NOMO-1 treated with dmso at 0.1 percent for 144 hours (cell line): Measurements from ENCODE around the gene RASSF4.

Experiments
- DNase-seq: peaks from one replicate; lab custom pipeline; 2025; ENCODE audit not compliant: unreplicated experiment; lab: John Stamatoyannopoulos, UW

Gene RASSF4

DNA sequence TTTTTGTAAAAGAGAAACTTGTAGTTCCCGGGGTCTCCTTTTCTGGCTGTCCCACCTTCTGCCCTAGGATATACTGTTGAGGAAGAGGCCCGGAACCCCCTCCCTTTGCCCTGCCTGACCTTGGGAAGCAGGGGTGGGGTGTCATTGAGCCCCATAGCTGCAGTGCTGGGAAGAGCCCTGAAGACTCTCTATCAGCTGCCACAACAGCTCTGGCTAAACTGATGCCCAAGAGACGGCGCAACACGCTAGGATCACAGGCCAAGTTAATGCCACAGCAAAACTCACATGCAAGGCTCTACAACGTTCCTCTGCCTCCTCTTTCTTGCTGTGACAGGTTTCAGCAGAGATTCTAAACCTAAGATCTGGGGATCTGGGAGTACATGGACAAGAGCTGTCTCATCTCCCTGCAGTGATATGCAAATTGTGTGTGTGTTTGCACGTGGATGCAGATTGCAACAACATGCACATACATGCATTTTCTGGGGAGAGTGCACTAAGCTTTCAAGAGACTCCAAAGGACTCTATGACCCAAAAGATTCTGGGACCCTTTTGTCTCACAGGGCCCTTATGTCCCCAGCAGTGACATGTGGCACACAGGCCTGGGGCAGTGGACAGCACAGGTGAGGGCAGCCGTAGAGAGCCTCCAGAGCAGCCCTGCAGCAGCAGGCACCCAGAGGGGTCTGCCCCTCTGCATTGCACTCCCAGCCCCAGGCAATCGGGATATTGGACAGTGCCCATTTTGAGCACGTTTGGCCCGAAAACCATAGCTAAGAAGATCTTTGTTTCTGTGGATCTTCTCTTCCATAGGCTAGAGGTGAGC, 2.5 kb downstream of the RASSF4 start:
- DNase-seq, result no peak

DNA sequence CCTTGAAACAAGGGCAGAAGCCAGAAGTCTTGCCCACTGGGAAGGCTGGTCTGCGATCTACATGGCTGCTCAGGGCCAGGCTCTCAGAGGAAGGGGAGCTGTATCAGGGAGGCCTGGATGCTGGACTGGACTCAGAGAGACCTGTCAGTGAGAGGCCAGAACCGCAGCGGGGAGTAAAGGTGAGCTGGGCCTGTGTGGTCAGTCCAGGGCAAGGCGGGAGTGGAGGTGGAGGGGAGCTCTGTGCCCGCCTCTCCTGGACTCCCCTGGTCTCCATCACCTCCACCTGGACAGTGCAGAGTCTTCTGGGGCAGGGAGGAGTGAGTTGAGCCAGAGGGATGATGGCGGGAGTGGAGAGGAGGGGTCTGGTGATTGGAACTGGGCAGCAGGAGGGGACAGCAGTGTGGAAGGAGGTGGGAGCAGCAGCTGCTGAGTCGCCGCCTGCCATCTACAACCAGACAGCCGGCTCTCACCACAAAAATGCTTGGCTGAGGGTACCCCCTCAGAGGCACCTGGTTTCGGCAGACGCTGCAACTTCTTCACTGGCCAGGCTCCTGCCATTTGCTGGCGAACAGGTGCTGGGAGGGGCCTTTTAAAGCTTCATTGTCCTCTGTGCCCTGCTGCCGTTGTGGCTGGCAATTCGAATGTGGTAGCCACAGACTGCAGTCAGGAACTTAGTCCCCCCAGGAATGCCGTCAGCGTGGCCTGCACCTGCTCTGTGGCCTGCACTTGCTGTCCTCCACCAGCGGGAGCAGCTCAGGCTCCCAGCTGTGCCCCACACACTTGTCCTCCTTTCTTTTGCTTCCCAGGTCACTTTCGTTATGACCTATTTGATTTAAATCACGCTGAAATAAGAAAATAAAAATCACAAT, 3.5 kb downstream of the RASSF4 start:
- DNase-seq, result no peak

DNA sequence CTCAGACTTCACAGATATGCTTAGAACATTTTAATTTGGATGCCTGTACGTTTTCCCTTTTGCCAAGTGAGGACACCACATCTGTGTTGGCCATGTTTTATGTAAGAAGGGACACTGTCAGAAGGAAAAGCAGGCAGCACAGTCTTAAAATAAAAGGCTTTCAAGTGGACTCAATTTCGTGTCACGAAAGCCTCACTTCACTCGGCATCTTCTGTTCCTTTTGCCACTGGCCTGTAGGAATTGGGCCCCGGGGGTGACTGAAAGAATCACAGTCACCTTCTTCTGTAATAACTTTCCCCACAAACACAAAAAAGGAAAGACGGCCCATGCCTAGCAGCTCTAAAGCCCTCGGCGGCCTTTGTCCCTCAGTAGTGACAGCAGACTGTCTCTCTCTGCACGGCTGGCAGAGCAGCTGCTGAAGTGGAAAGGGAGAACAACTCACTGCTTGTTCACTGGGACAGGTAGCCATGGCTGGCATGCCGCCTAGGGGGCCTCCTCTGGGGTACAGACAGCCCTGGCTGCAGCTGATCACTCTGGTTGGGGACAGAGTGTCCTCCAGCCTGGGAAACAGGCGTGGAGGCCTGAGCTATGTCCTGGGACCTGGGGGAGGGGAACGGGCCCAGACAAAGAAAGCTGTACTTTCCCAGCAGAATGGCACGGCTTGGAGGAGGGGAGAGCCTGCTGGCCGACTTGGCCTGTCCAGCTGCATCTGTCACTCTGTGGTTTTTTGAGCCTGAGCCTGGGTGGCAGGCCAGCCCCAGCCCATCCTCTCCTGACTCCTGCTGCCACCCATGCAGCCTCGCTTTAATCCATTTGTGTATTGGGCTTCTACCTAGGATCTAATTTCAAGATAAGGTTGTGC, 4.4 kb downstream of the RASSF4 start:
- no peak for DNase-seq

DNA sequence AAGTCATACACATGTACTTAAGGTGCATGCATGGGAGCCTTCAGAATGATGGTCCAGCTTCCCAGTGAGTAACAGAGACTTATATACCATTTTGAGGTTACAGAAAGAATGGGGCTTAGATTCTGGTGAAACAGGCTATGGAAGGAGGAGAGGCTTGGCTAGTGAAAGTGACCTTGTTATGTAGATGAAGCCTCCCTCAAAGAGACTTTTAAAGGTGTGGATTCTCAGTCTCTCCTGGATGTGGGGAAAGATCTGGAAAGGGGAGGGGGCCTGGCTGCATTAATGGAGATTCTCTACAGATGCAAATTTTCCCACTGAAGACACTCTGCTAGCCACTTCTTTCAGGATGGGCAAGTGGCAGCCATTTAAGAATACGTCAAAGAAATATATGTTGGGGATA, 5.5 kb downstream of the RASSF4 start:
- DNase-seq, result no peak

DNA sequence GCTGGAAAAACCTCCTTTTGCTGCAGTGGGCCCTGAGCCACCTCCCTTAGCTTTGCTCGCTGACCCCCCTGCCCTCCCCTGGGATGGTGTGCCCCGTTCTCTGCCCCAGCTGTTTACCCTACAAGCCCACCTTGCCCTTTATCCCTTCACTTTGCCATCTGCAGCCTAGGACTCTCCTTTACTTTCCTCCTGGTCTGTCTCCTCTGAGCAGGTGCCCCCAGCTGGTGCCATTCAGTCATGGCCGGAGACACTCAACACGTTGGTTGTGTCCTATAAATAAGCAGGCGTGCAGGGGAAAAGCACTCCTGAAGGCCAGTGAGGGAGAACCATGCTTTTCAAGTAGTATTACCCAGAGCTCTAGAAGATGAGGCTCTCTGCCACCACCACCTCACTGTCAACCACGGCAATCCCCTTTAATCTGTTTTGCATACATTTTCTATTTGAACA, 6.1 kb downstream of the RASSF4 start:
- DNase-seq, result no peak

DNA sequence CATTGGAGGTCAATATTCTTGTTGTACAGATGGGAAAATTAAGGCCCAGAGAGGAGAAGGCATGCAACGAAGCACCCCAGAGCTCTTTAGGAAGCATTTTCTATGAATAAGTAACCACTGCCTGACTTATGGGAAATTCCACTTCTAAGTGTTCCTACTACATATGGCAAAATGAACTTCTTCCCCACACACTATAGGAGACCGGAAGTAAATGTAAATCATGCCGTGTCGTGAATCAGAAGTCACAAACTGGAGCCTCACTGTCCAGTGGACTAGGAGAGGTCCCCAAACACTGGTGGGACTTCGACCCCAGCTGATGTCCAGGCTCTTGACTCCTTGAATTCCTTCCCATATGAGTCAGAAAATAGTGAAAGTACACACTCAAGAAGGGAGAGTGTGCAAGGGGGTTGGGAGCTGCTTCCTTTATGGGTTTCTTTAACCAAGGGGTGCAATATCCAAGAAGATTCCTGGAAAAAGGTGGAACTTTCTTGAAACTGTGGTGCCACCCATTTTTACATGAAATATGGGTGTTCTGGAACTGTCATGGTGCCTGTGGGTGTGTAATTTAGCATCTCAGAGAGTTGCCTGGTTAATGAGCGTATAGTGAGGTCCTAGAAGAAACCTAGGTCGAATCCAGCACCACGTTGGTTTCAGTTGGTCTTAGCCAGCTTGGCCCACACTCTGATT, 6.7 kb downstream of the RASSF4 start:
- DNase-seq, result no peak

DNA sequence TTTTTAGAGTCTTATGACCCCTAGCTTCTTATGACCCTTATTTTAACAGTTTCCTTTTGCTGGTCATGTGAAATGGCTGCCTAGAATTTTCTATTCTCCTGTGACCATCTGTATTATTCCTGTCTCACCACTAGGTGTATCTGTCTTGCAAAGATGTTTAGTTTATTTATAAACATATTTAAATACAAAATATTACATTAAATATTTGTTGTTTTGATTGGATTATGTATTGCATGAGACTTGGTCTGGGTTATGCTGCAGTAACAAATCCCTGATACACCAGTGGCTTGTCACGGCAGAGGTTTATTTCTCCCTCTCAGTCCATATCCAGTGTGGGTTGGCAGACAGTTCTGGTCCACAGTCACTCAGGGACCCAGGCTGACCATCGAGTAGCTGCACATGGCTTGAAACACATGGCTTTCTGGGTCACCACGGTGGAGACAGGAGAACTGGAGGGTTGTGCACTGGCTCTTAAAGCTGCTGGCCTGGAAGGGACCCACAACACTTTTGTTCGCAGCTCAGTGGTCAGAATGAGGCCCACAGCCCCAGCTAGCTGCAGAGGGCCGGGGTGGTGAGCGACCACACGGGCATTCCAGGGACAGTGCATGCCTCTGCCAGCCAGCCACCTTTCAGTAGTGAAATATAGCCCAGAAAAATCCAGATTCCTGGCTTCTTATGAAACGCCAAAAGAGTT, 7.4 kb downstream of the RASSF4 start:
- no peak for DNase-seq

DNA sequence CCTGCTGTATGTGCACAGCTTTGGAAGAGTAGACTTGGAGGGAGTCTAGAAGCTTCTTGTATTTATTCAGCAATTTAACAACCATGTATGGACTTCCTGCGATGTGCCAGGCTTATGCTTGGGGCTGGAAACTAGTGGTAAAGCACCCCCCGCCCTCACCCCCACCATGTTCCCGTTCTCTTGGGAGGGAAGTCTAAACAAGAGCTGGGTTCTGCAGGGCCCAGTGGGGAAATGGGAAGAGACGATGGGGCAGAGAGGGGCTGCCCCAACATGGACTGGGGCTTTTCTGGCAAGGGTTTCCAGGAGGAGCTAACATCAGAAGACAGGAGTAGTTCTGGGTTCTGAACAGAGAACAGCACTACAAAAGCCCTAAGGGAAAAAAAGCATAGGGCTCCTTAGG, 8.0 kb downstream of the RASSF4 start:
- DNase-seq, result no peak

DNA sequence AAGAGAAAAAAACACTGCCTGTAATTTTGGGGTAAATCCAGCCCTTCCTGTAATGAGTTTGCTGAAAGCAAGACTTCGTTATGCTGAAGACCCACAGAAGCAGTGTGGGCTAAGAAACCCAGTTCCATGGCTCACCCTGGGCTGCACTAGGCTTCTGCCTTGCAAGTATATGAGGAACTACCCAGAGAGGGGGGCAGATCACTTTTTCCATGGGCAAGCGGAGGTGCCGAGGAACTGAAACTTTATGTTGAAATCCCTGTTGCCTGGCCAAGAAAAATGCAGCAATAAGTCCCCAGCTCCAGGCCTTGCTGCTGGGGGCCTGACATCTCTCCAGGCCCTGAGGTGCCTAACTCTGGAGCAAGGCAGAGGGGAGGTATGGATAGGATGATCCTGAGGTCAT, 8.5 kb downstream of the RASSF4 start:
- DNase-seq, result peak; percentile 97

DNA sequence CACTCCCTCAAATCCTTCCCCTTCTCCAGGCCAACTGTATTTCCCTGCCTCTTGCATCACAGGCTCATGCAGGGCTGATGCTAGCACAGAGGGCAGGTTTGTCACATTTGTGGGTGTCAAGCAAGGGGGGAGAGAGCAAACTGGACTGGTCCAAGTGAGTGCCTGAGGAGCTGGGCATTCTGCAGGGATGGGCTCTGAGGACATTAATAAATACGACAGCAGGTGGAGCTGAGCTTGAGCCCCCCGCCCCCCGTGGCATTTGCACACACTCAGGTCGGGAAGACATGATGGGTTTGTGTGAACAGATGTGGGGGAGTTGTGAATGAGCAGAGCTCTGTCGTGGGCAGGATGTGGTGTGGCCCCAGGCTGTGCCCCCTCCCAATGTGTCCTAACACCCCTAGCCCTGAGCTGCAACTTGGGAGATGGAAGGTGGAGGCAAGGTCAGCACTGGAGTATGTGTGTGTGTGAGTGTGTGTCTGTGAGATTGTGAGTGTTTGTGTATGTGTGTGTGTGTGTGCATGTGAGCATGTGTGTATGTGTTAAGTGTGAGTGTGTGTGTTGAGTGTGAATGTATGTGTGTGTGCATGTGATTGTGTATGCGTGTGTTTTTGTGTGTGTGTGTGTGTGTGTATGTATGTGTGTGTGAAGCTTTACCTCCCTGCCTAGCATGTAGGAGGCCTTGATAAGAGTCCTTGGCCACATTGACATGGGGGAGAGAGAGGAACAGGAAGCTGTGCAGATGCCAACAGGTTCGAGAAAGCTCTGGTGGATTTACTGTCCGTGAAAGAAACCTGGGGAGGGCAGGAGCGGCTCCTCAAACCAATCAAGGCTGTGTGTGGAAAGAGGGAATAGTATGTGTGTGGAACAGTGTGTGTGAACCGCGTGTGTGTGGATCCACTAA, 9.1 kb downstream of the RASSF4 start:
- DNase-seq, result no peak

DNA sequence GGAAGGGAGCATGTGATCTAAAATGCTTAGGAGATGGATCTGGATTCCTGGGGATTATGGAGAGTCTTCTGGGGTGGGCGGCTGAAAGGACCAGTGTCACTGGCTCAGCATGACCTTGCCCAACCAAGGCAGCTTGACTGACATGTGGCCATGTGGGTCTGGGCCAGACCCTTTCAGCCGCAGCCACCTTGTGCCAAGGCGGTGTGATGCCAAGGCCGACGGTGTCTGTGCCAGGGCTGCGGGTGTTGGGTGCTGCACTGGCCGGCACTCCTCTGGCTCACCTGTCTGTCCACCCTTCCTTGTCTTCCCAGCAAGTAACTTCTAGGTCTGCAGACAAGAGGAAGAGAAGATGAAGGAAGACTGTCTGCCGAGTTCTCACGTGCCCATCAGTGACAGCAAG, 10.3 kb downstream of the RASSF4 start:
- DNase-seq, result no peak

DNA sequence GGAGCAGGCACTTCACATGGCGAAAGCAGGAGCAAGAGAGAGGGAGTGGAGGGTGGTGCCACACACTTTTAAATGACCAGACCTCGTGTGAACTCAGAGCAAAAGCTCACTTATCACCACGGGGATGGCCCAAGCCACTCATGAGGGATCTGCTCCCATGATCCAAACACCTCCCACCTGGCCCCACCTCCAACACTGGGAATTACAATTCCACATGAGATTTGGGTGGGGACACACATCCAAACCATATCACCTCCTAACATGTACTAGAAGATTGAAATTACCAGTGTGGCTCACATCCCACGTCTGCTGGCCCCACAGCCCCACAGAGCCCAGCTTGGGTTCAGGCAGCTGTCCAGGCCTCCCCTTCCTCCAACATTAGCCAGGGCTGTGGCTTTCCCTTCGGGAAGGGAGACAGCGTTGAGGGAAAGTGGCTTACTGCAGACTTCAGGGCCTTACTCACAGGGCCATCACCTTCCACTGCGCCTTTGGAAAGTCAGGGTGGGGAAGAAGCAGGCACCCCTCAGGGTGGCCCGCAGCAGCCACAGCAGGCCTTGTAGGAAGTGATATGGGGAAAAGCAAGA, 11.3 kb downstream of the RASSF4 start:
- DNase-seq, result no peak

DNA sequence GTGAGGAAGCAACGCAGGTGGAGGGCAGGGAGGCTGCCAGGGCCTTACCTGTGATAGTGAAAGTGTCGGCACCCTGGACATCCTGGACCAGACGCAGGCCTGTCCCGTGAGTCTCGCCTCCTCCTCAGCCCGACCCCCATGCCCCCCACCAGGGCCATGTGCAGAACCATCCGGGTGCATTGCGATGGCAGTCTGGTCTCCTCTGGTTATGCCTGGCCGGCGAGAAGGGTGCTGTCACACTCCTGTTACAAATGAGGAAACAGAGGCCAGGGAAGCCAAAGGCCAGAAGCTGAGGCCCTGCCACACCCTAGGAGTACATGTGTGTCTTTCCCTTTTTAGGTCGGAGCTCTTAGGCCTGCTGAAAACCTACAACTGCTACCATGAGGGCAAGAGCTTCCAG, 11.8 kb downstream of the RASSF4 start:
- DNase-seq, result no peak

DNA sequence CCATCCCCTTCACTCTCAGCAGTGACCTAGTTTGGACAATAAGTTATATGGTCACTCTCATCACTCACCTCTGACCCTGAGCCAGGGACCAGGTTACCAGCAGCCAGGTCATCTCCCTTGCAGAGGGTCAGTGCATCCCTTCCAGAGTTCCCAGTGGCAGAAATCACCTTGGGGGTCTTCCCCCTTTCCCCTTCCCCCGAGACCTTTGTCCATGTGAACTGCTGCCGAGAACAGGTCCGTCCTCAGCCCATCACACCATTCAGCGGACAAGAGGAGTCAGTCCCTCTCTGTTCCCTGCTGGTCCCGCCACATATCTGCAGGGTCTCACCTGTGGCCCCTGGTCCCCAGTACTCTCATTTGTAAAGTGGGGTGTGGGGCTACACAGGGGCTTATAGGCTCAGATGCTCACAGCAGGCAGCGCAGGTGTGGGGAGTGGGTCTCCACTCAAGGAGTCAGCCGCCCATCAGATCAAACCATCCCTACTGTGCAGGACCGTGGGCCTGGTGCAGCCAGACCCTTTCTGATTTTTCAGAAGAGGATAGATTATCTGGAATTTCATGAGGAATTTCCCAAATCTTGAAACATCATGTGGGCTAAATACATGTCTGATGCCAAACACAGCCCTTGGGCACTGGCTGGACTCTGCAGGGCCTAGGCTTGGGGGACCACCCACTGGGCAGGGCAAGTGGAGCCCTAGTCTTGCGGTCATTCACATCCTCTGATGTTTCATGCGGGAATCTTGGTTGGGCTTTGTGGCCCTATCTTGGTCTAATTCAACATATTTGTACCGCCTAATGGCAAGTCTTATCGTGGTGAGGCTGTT, 12.5 kb downstream of the RASSF4 start:
- no peak for DNase-seq

DNA sequence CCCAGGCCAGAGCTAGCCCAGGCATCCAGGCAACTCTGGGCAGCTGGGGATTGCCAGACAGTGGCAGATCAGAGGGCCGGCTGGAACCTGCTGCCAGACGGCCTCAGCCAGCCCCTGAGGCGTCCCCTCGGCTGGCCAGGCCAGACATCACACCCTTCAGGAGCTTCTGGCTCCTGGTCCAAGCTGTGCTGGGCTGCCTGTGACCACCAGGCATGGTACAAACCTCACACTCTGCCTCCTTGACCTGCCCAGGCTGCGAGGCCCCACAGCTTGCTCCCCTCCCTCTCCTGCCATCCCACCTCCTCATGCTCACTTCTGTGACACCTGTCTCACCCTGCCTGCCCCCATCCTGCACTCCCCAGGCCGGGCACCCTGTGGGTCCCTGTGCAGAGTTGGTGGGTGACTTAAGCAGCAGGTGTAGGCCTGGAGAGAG, 13.3 kb downstream of the RASSF4 start:
- DNase-seq, result no peak

DNA sequence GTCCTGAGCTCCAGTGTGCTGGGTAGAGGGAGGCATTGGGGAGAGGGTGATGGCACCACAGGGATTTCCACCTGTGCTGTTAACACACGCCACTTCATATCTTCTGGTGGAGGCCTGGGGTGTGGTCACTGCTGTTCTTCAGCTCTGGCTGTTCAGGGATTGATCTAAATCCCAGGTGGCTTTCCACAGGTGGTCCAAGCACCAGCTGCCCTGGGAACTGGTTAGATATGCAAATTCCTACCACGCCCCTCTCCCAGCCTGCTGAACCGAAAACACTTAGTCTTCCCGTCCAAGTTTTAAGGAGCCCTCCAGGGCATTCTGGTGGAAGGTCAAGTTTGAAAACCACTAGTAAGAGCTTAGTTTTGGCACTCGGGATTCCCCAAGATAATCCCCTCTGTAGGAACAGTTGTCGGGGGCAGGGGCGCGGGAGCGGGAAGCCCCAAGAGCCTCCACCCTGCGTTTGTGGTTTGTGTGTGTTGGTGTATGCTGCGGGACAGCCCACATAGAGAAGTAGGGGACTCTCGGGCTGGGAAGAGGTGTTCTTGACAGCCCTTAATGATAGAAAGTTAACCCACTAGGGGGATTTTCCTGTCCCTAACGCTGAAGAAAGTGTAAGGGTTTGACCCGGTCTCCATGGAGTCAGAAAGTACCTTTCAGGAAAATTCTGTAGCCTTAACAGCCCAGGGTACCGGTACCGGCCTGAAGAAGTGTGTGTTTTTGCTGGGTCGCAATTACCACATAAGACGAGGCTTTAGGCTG, 13.9 kb downstream of the RASSF4 start:
- no peak for DNase-seq

DNA sequence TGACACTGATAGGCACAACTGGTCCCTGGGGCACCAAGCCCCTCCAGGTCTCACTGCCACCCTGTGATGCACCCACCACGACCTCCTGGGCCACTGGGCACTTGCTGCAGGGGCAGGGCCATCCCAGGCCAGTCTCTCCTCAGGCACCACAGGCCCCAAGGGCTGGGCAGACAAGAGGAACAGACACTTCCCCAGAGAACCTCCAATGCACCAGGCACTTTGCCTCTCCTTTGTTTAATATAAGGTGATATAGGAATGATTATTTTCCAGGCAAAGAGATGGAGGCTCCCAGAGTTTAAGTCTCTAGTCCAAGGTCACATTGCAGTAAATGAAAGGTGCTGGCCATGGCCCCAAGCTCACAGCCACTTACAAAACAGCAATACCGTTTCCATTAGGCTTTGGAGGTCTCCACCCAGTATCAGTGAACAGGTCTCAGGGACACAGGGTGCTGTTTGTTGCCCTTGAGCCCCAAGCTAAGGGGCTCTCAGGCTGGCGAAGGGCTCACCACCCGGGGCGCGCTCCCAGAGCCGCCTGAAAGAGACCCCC, 14.6 kb downstream of the RASSF4 start:
- DNase-seq, result no peak
